WTC11 (cell line): ENCODE data around the gene TTLL10. TPM values are rescaled to one million over a fixed set of nuclear protein-coding genes. Genes with fewer than 3 reads are reported as not detected.

Source experiments
- ATAC-seq: fragments of 200-7000 bp; cut with Tn5 transposase; 2 replicates; pipeline ENCODE4 v1.10.0; 2021; ENCODE audit warnings: mild to moderate bottlenecking, moderate library complexity
- CTCF ChIA-PET: fragments of 300-600 bp; sonication (Branson Sonifier 250); formaldehyde crosslinking; loops from one replicate; lab custom pipeline; 2021; ENCODE audit warnings: antibody characterized with exemption; lab: Charles Lee
- POLR2A ChIA-PET: fragments of 350-600 bp; sonication (Branson Sonifier 250); formaldehyde crosslinking; loops from one replicate; lab custom pipeline; 2021; ENCODE audit warnings: antibody characterized with exemption; lab: Charles Lee
- DNase-seq: peaks from one replicate; pipeline ENCODE4 v3.0.0; 2021; ENCODE audit warnings: low spot score
- H3K27ac Mint-ChIP-seq: 2 replicates; pipeline ENCODE4 v1.8.0; 2021; ENCODE audit warnings: mixed read lengths
- H3K27me3 Mint-ChIP-seq: 2 replicates; pipeline ENCODE4 v1.8.0; 2021; ENCODE audit warnings: low read depth, mild to moderate bottlenecking, moderate library complexity, mixed read lengths
- H3K36me3 Mint-ChIP-seq: 2 replicates; pipeline ENCODE4 v1.8.0; 2021; ENCODE audit warnings: mixed read lengths
- H3K4me1 Mint-ChIP-seq: 2 replicates; pipeline ENCODE4 v1.8.0; 2022; ENCODE audit warnings: mixed read lengths
- H3K4me3 Mint-ChIP-seq: 2 replicates; pipeline ENCODE4 v1.8.0; 2021; ENCODE audit warnings: mild to moderate bottlenecking, moderate library complexity, mixed read lengths
- H3K9me3 Mint-ChIP-seq: 2 replicates; pipeline ENCODE4 v1.8.0; 2021; ENCODE audit warnings: mixed read lengths
- ATF1 ChIP-seq: sonication (generic); formaldehyde crosslinking; IDR thresholded peaks from 2 replicates; pipeline ENCODE4 v1.8.1; 2023; ENCODE audit warnings: mild to moderate bottlenecking, moderate library complexity, missing genetic modification reagents
- E2F4 ChIP-seq: sonication (generic); formaldehyde crosslinking; IDR thresholded peaks from 2 replicates; pipeline ENCODE4 v1.8.1; 2022; ENCODE audit warnings: low read depth, mild to moderate bottlenecking, moderate library complexity, missing genetic modification reagents, borderline replicate concordance
- FOXP1 ChIP-seq: sonication (generic); formaldehyde crosslinking; IDR thresholded peaks from 2 replicates; pipeline ENCODE4 v1.8.0; 2022; ENCODE audit warnings: missing genetic modification reagents, mild to moderate bottlenecking, moderate library complexity, borderline replicate concordance
- GABPB1 ChIP-seq: sonication (generic); formaldehyde crosslinking; IDR thresholded peaks from 2 replicates; pipeline ENCODE4 v1.8.1; 2023; ENCODE audit warnings: mild to moderate bottlenecking, missing genetic modification reagents
- JAZF1 ChIP-seq: fragments of 250-450 bp; sonication (Bioruptor Pico); IDR thresholded peaks from 2 replicates; pipeline ENCODE4 v1.9.0; 2021; ENCODE audit warnings: moderate library complexity, mild to moderate bottlenecking, inconsistent platforms
- KAT7 ChIP-seq: sonication (generic); formaldehyde crosslinking; IDR thresholded peaks from 2 replicates; pipeline ENCODE4 v1.8.1; 2023; ENCODE audit warnings: missing genetic modification reagents, mild to moderate bottlenecking, borderline replicate concordance
- MXD4 ChIP-seq: fragments of 250-450 bp; sonication (Bioruptor Pico); IDR thresholded peaks from 2 replicates; pipeline ENCODE4 v1.8.0; 2021; ENCODE audit warnings: mild to moderate bottlenecking, moderate library complexity, borderline replicate concordance
- MYBL2 ChIP-seq: sonication (generic); formaldehyde crosslinking; IDR thresholded peaks from 2 replicates; pipeline ENCODE4 v1.8.1; 2023; ENCODE audit warnings: mild to moderate bottlenecking, moderate library complexity, missing genetic modification reagents
- NR2C2 ChIP-seq: sonication (generic); formaldehyde crosslinking; IDR thresholded peaks from 2 replicates; pipeline ENCODE4 v1.8.0; 2022; ENCODE audit warnings: mild to moderate bottlenecking, missing genetic modification reagents
- SMAD3 ChIP-seq: sonication (generic); formaldehyde crosslinking; IDR thresholded peaks from 2 replicates; pipeline ENCODE4 v1.8.0; 2022; ENCODE audit warnings: missing genetic modification reagents, mild to moderate bottlenecking, borderline replicate concordance
- SOX15 ChIP-seq: fragments of 250-450 bp; sonication (Bioruptor Pico); IDR thresholded peaks from 2 replicates; pipeline ENCODE4 v1.9.0; 2021; ENCODE audit warnings: mild to moderate bottlenecking
- SP1 ChIP-seq: sonication (generic); formaldehyde crosslinking; conservative IDR thresholded peaks from 2 replicates; pipeline ENCODE4 v1.8.1; 2022; ENCODE audit warnings: missing genetic modification reagents
- TEAD4 ChIP-seq: sonication (generic); formaldehyde crosslinking; IDR thresholded peaks from 2 replicates; pipeline ENCODE4 v1.8.0; 2022; ENCODE audit warnings: mild to moderate bottlenecking, missing genetic modification reagents
- TP53 ChIP-seq: sonication (generic); formaldehyde crosslinking; IDR thresholded peaks from 2 replicates; pipeline ENCODE4 v1.8.1; 2023; ENCODE audit warnings: mild to moderate bottlenecking, missing genetic modification reagents
- ZBTB43 ChIP-seq: sonication (generic); formaldehyde crosslinking; IDR thresholded peaks from 2 replicates; pipeline ENCODE4 v1.8.1; 2023; ENCODE audit warnings: mild to moderate bottlenecking, missing genetic modification reagents
- ZNF138 ChIP-seq: sonication (generic); formaldehyde crosslinking; conservative IDR thresholded peaks from 2 replicates; pipeline ENCODE4 v1.8.1; 2022; ENCODE audit warnings: mild to moderate bottlenecking, moderate library complexity, missing genetic modification reagents
- ZNF219 ChIP-seq: sonication (generic); formaldehyde crosslinking; IDR thresholded peaks from 2 replicates; pipeline ENCODE4 v1.8.0; 2023; ENCODE audit warnings: missing genetic modification reagents, mild to moderate bottlenecking, borderline replicate concordance
- ZNF317 ChIP-seq: sonication (generic); formaldehyde crosslinking; IDR thresholded peaks from 2 replicates; pipeline ENCODE4 v1.8.1; 2023; ENCODE audit warnings: low read depth, mild to moderate bottlenecking, moderate library complexity, missing genetic modification reagents, borderline replicate concordance
- ZNF423 ChIP-seq: fragments of 250-450 bp; sonication (Bioruptor Pico); IDR thresholded peaks from 2 replicates; pipeline ENCODE4 v2.1.2; 2022; ENCODE audit warnings: mild to moderate bottlenecking, moderate library complexity
- total RNA-seq: library from RNA; stranded (reverse); gene quantifications from 3 replicates; pipeline ENCODE4 v1.2.3, GENCODE V29; 2021
- TF ChIP-seq, protein P1 (sequence below): sonication (generic); formaldehyde crosslinking; IDR thresholded peaks from 2 replicates; pipeline ENCODE4 v1.8.1; 2023; ENCODE audit warnings: mild to moderate bottlenecking, moderate library complexity, missing genetic modification reagents
- TF ChIP-seq, protein P2 (sequence below): sonication (generic); formaldehyde crosslinking; conservative IDR thresholded peaks from 2 replicates; pipeline ENCODE4 v1.8.1; 2023; ENCODE audit warnings: mild to moderate bottlenecking, low read depth, missing genetic modification reagents, moderate library complexity
- TF ChIP-seq, protein P3 (sequence below): sonication (generic); formaldehyde crosslinking; conservative IDR thresholded peaks from 2 replicates; pipeline ENCODE4 v1.8.1; 2022; ENCODE audit warnings: mild to moderate bottlenecking, missing genetic modification reagents
- TF ChIP-seq, protein P4 (sequence below): sonication (generic); formaldehyde crosslinking; IDR thresholded peaks from 2 replicates; pipeline ENCODE4 v1.8.1; 2023; ENCODE audit warnings: mild to moderate bottlenecking, missing genetic modification reagents, borderline replicate concordance

TTLL10 gene
- total RNA-seq, 1 experiment from 2014 or later = 1.1 TPM

DNA sequence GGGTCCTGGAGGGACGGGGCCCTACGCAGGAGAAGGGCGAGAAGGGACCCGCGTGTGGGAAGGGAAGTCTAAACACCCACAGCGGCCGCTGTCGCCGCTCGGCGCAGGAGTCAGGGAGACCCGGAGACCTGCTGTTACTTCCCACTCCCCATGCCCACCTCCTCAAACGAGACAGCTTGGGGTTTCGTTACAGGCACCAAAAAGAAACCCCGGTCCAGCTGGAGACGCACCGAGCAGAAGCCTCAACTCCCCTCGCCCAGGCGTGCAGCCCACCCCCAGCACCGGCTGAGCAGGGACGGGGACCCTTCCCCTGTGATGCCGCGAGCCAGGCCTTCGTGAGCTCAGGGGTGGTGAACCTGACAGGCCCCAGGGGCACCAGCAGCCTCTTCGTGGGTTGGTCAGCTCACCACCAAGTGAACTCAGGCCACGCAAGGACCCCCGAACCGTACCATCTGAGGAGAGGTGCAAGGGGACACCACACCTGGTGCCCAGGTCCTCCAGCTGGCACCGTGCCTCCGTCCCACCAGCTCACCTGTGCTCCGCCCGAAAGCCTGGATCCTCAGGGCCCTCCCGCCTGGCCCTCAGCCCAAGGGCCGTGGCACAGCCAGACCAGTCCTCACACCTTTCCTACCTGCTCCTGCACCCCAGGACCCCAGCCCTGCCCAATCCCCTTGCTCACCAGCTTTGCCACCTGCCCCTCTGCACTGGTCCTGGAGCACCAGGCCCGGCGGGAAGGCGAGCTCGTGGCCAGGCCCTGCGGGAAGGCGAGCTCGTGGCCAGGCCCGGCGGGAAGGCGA is 53.1 kb downstream of the TTLL10 start:
- Mint-ChIP-seq H3K9me3 (no peaks in the 10 kb centered on the region), H3K36me3 (peaks cover 22% of the 10 kb centered on the region), H3K27me3 (no peaks in the 10 kb centered on the region), H3K27ac (no peak overlapping the region), H3K4me3 (no peak overlapping the region), H3K4me1 (peaks cover 7% of the 10 kb centered on the region)
- TF ChIP-seq, protein P1, sequence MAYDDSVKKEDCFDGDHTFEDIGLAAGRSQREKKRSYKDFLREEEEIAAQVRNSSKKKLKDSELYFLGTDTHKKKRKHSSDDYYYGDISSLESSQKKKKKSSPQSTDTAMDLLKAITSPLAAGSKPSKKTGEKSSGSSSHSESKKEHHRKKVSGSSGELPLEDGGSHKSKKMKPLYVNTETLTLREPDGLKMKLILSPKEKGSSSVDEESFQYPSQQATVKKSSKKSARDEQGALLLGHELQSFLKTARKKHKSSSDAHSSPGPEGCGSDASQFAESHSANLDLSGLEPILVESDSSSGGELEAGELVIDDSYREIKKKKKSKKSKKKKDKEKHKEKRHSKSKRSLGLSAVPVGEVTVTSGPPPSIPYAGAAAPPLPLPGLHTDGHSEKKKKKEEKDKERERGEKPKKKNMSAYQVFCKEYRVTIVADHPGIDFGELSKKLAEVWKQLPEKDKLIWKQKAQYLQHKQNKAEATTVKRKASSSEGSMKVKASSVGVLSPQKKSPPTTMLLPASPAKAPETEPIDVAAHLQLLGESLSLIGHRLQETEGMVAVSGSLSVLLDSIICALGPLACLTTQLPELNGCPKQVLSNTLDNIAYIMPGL (CRISPR knock-in tag) = no peak
- TF ChIP-seq MXD4 (CRISPR knock-in tag) (no peak), ZNF317 (no peak), ZBTB43 (CRISPR knock-in tag) (no peak), SOX15 (no peak), TP53 (CRISPR knock-in tag) (no peak), GABPB1 (no peak), SMAD3 (no peak), SP1 (no peak), ZNF138 (no peak), FOXP1 (no peak)
- TF ChIP-seq, protein P2, sequence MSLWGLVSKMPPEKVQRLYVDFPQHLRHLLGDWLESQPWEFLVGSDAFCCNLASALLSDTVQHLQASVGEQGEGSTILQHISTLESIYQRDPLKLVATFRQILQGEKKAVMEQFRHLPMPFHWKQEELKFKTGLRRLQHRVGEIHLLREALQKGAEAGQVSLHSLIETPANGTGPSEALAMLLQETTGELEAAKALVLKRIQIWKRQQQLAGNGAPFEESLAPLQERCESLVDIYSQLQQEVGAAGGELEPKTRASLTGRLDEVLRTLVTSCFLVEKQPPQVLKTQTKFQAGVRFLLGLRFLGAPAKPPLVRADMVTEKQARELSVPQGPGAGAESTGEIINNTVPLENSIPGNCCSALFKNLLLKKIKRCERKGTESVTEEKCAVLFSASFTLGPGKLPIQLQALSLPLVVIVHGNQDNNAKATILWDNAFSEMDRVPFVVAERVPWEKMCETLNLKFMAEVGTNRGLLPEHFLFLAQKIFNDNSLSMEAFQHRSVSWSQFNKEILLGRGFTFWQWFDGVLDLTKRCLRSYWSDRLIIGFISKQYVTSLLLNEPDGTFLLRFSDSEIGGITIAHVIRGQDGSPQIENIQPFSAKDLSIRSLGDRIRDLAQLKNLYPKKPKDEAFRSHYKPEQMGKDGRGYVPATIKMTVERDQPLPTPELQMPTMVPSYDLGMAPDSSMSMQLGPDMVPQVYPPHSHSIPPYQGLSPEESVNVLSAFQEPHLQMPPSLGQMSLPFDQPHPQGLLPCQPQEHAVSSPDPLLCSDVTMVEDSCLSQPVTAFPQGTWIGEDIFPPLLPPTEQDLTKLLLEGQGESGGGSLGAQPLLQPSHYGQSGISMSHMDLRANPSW = no peak
- POLR2A ChIA-PET = no interaction called here
- no peak for ATAC-seq
- CTCF ChIA-PET = no interaction called here
- no peak for DNase-seq

DNA sequence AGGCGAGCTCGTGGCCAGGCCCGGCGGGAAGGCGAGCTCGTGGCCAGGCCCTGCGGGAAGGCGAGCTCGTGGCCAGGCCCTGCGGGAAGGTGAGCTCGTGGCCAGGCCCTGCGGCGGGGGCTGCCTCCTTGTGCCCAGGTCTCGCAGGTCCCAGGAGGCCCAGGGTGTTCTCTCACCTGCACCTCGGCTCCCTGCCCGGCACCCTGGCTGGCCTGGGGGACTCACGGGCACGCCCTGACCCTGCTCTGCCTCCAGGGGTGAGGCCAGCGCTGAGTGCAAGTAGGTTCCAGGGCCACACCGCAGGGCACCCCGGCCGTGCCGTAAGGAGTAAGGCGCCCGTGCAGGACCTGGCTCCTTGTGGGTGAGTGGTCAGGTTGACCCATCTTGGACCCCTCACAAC is 53.7 kb downstream of the TTLL10 start:
- DNase-seq = no peak
- ATAC-seq = no peak
- H3K27me3 Mint-ChIP-seq = no peaks in the 10 kb centered on the region
- no peaks in the 10 kb centered on the region for H3K9me3 Mint-ChIP-seq
- H3K4me1 Mint-ChIP-seq = peaks cover 7% of the 10 kb centered on the region
- no peak overlapping the region for H3K27ac Mint-ChIP-seq
- TF ChIP-seq ZNF219 = no peak
- TF ChIP-seq ZNF138 = no peak
- TF ChIP-seq ATF1 (CRISPR knock-in tag) = no peak
- TF ChIP-seq NR2C2 = no peak
- TF ChIP-seq E2F4 (CRISPR knock-in tag) = no peak
- TF ChIP-seq JAZF1 = no peak
- TF ChIP-seq, protein P3, sequence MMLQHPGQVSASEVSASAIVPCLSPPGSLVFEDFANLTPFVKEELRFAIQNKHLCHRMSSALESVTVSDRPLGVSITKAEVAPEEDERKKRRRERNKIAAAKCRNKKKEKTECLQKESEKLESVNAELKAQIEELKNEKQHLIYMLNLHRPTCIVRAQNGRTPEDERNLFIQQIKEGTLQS = no peak
- TF ChIP-seq KAT7 (CRISPR knock-in tag) = no peak
- TF ChIP-seq GABPB1 = no peak
- no peak for TF ChIP-seq ZNF423 (CRISPR knock-in tag)
- TF ChIP-seq FOXP1 = no peak
- no peak for TF ChIP-seq MYBL2 (CRISPR knock-in tag)
- no peak for TF ChIP-seq SOX15
- TF ChIP-seq, protein P4, sequence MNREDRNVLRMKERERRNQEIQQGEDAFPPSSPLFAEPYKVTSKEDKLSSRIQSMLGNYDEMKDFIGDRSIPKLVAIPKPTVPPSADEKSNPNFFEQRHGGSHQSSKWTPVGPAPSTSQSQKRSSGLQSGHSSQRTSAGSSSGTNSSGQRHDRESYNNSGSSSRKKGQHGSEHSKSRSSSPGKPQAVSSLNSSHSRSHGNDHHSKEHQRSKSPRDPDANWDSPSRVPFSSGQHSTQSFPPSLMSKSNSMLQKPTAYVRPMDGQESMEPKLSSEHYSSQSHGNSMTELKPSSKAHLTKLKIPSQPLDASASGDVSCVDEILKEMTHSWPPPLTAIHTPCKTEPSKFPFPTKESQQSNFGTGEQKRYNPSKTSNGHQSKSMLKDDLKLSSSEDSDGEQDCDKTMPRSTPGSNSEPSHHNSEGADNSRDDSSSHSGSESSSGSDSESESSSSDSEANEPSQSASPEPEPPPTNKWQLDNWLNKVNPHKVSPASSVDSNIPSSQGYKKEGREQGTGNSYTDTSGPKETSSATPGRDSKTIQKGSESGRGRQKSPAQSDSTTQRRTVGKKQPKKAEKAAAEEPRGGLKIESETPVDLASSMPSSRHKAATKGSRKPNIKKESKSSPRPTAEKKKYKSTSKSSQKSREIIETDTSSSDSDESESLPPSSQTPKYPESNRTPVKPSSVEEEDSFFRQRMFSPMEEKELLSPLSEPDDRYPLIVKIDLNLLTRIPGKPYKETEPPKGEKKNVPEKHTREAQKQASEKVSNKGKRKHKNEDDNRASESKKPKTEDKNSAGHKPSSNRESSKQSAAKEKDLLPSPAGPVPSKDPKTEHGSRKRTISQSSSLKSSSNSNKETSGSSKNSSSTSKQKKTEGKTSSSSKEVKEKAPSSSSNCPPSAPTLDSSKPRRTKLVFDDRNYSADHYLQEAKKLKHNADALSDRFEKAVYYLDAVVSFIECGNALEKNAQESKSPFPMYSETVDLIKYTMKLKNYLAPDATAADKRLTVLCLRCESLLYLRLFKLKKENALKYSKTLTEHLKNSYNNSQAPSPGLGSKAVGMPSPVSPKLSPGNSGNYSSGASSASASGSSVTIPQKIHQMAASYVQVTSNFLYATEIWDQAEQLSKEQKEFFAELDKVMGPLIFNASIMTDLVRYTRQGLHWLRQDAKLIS (CRISPR knock-in tag) = no peak
- TF ChIP-seq TEAD4 (CRISPR knock-in tag) = no peak
- ChIA-PET POLR2A (no interaction called here), CTCF (no interaction called here)
- H3K36me3 Mint-ChIP-seq = peaks cover 22% of the 10 kb centered on the region
- no peak overlapping the region for H3K4me3 Mint-ChIP-seq
